PC-3 (cell line): ENCODE data around the gene NOC4L. TPM values are rescaled to one million over a fixed set of nuclear protein-coding genes. Genes with fewer than 3 reads are reported as not detected.

Experiments used
- ATAC-seq: fragments of 200-7000 bp; cut with Tn5 transposase; 2 replicates; pipeline ENCODE4 v1.9.1; 2020; ENCODE audit warnings: mild to moderate bottlenecking, moderate library complexity
- BruUV-seq: library from RNA; stranded (reverse); fragments of 400-500 nt; replicated peaks from 2 replicates; lab custom pipeline; 2021; lab: Mats Ljungman, UMichigan
- CTCF ChIA-PET: fragments of 300-600 bp; sonication (Branson Sonifier 250); formaldehyde crosslinking; loops from one replicate; lab custom pipeline; 2022; ENCODE audit warnings: antibody characterized with exemption; lab: Charles Lee
- POLR2A ChIA-PET: fragments of 300-600 bp; sonication (Branson Sonifier 250); formaldehyde crosslinking; loops from one replicate; lab custom pipeline; 2022; ENCODE audit warnings: antibody characterized with exemption; ENCODE audit not compliant: unreplicated experiment; lab: Charles Lee
- DNase-seq: peaks from one replicate; pipeline ENCODE4 v3.0.0-alpha.2; 2015
- H2AFZ ChIP-seq: fragments of 300-600 bp; sonication (generic); 2 replicates; pipeline ENCODE4 v1.6.0; 2016; ENCODE audit warnings: antibody characterized with exemption, low read length
- H3F3A ChIP-seq: fragments of 300-600 bp; sonication (generic); one replicate; pipeline ENCODE4 v1.6.0; 2017; ENCODE audit warnings: antibody characterized with exemption, low read length, control low read depth, mild to moderate bottlenecking; ENCODE audit not compliant: unreplicated experiment
- H3K27ac ChIP-seq: fragments of 300-600 bp; sonication (generic); 2 replicates; pipeline ENCODE4 v1.5.1; 2016; ENCODE audit warnings: mild to moderate bottlenecking, low read length
- H3K27me3 ChIP-seq: fragments of 300-600 bp; sonication (generic); 2 replicates; pipeline ENCODE4 v1.6.1; 2016; ENCODE audit warnings: low read length, mixed read lengths
- H3K36me3 ChIP-seq: fragments of 300-600 bp; sonication (generic); 2 replicates; pipeline ENCODE4 v1.6.1; 2016; ENCODE audit warnings: low read depth, mixed run types, low read length, mixed read lengths
- H3K4me1 ChIP-seq: fragments of 300-600 bp; sonication (generic); 2 replicates; pipeline ENCODE4 v1.5.1; 2016; ENCODE audit warnings: low read length; ENCODE audit not compliant: insufficient read depth
- H3K4me2 ChIP-seq: fragments of 300-600 bp; sonication (generic); 2 replicates; pipeline ENCODE4 v1.6.0; 2016; ENCODE audit warnings: low read length
- H3K4me3 ChIP-seq: fragments of 300-600 bp; sonication (generic); 2 replicates; pipeline ENCODE4 v1.5.1; 2016; ENCODE audit warnings: mild to moderate bottlenecking, low read length, mixed read lengths
- H3K79me2 ChIP-seq: fragments of 300-600 bp; sonication (generic); 2 replicates; pipeline ENCODE4 v1.6.1; 2017; ENCODE audit warnings: low read length, mixed read lengths
- H3K9ac ChIP-seq: fragments of 300-600 bp; sonication (generic); 2 replicates; pipeline ENCODE4 v1.6.0; 2016; ENCODE audit warnings: mild to moderate bottlenecking, low read length
- H3K9me2 ChIP-seq: fragments of 300-600 bp; sonication (generic); replicated peaks from 2 replicates; pipeline ENCODE4 v1.6.1; 2016; ENCODE audit warnings: mixed run types, low read length, mixed read lengths
- H3K9me3 ChIP-seq: fragments of 300-600 bp; sonication (generic); 2 replicates; pipeline ENCODE4 v1.6.1; 2016; ENCODE audit warnings: low read length, mixed read lengths
- H4K20me1 ChIP-seq: fragments of 300-600 bp; sonication (generic); 2 replicates; pipeline ENCODE4 v1.6.1; 2016; ENCODE audit warnings: low read length, mixed read lengths
- CTCF ChIP-seq: fragments of 300-600 bp; sonication (generic); conservative IDR thresholded peaks from 2 replicates; pipeline ENCODE4 v1.5.1; 2017; ENCODE audit warnings: antibody characterized with exemption, low read depth, mild to moderate bottlenecking, low read length
- EZH2 ChIP-seq: fragments of 300-600 bp; sonication (generic); IDR thresholded peaks from one replicate; pipeline ENCODE4 v1.6.1; 2017; ENCODE audit warnings: antibody characterized with exemption, mild to moderate bottlenecking, low read length; ENCODE audit not compliant: unreplicated experiment
- EZH2phosphoT487 ChIP-seq: fragments of 300-600 bp; sonication (generic); IDR thresholded peaks from 2 replicates; pipeline ENCODE4 v1.6.1; 2018; ENCODE audit warnings: mild to moderate bottlenecking, antibody characterized with exemption, low read length, borderline replicate concordance
- intact Hi-C: fragments of 100-400 bp; cut with micrococcal nuclease; formaldehyde crosslinking; loops from 2 replicates; pipeline ENCODE4 v1.9.0; 2023
- total RNA-seq: library from RNA; depleted of rRNA; stranded (reverse); fragments of >200 nt; gene quantifications from 2 replicates; pipeline ENCODE4 v1.2.3, GENCODE V29; 2014

The NOC4L gene
- total RNA-seq, 1 experiment from 2014 or later: 44.4 TPM

GRCh38 chr12:132151145-132151765 lies 7.0 kb downstream of the NOC4L start:
- H3K9me3 ChIP-seq: no peaks in the 10 kb centered on the region
- no peaks in the 10 kb centered on the region for H3K4me1 ChIP-seq
- H3K9me2 ChIP-seq: no peaks in the 10 kb centered on the region
- H3K27me3 ChIP-seq: no peaks in the 10 kb centered on the region
- BruUV-seq: no TSS peak
- intact Hi-C loops: no loop called here
- no peak for DNase-seq
- CTCF ChIA-PET: no interaction called here
- POLR2A ChIA-PET: no interaction called here
- H4K20me1 ChIP-seq: no peaks in the 10 kb centered on the region
- H3K27ac ChIP-seq: no peak overlapping the region
- no peak overlapping the region for H3K9ac ChIP-seq
- TF ChIP-seq CTCF: no peak
- TF ChIP-seq EZH2: no peak
- TF ChIP-seq EZH2phosphoT487: no peak
- peaks cover 5% of the 10 kb centered on the region for H3F3A ChIP-seq
- peaks cover 18% of the 10 kb centered on the region for H3K36me3 ChIP-seq
- ATAC-seq: no peak
- no peak overlapping the region for H3K4me3 ChIP-seq
- no peak overlapping the region for H3K4me2 ChIP-seq
- no peak overlapping the region for H2AFZ ChIP-seq
- peaks cover 21% of the 10 kb centered on the region for H3K79me2 ChIP-seq

GRCh38 chr12:132151766-132152410 lies 7.6 kb downstream of the NOC4L start:
- intact Hi-C loops: no loop called here
- Histone ChIP-seq H4K20me1 (no peaks in the 10 kb centered on the region), H3F3A (peaks cover 11% of the 10 kb centered on the region), H3K9me3 (0 out of 2 replicates have a peak, but pooled peaks cover 3% of the 10 kb centered on the region), H3K9me2 (no peaks in the 10 kb centered on the region), H3K4me2 (no peak overlapping the region), H3K36me3 (peaks cover 22% of the 10 kb centered on the region), H3K4me3 (no peak overlapping the region), H3K79me2 (peaks cover 15% of the 10 kb centered on the region), H3K9ac (no peak overlapping the region), H3K4me1 (no peaks in the 10 kb centered on the region), H3K27ac (no peak overlapping the region), H3K27me3 (no peaks in the 10 kb centered on the region), H2AFZ (no peak overlapping the region)
- TF ChIP-seq CTCF: no peak
- no peak for TF ChIP-seq EZH2
- no peak for TF ChIP-seq EZH2phosphoT487
- POLR2A ChIA-PET: no interaction called here
- CTCF ChIA-PET: no interaction called here
- no peak for DNase-seq
- BruUV-seq: no TSS peak
- no peak for ATAC-seq

GRCh38 chr12:132152411-132152821 lies 8.2 kb downstream of the NOC4L start:
- no peaks in the 10 kb centered on the region for H4K20me1 ChIP-seq
- peaks cover 10% of the 10 kb centered on the region for H3K79me2 ChIP-seq
- TF ChIP-seq EZH2: no peak
- no peak for TF ChIP-seq EZH2phosphoT487
- TF ChIP-seq CTCF: no peak
- POLR2A ChIA-PET: no interaction called here
- intact Hi-C loops: no loop called here
- no peak overlapping the region for H2AFZ ChIP-seq
- 0 out of 2 replicates have a peak, but pooled peaks cover 7% of the 10 kb centered on the region for H3K9me3 ChIP-seq
- DNase-seq (no peak), ATAC-seq (no peak)
- no peaks in the 10 kb centered on the region for H3K9me2 ChIP-seq
- no peak overlapping the region for H3K9ac ChIP-seq
- CTCF ChIA-PET: no interaction called here
- H3K4me2 ChIP-seq: no peak overlapping the region
- H3K36me3 ChIP-seq: peaks cover 28% of the 10 kb centered on the region
- no peak overlapping the region for H3K27ac ChIP-seq
- no TSS peak for BruUV-seq
- H3K4me1 ChIP-seq: no peaks in the 10 kb centered on the region
- no peak overlapping the region for H3K4me3 ChIP-seq
- H3K27me3 ChIP-seq: no peaks in the 10 kb centered on the region
- peaks cover 13% of the 10 kb centered on the region for H3F3A ChIP-seq
